HL-60 (cell line): ENCODE measurements around the gene ZFP64.

ENCODE experiments used
- GABPA ChIP-seq: IDR thresholded peaks from 2 replicates; pipeline ENCODE4 v1.6.1; 2012; ENCODE audit warnings: low read depth
- SPI1 ChIP-seq: IDR thresholded peaks from 2 replicates; pipeline ENCODE4 v1.6.1; 2012; ENCODE audit warnings: low read depth, mild to moderate bottlenecking, borderline replicate concordance
- TF ChIP-seq, protein P1 (sequence below): IDR thresholded peaks from one replicate; pipeline ENCODE4 v1.5.1; 2011; ENCODE audit warnings: low read length, control low read depth, inconsistent platforms; ENCODE audit not compliant: insufficient read depth
- TF ChIP-seq, protein P2 (sequence below): IDR thresholded peaks from 2 replicates; pipeline ENCODE4 v1.6.1; 2012; ENCODE audit warnings: low read depth; ENCODE audit not compliant: insufficient replicate concordance

DNA sequence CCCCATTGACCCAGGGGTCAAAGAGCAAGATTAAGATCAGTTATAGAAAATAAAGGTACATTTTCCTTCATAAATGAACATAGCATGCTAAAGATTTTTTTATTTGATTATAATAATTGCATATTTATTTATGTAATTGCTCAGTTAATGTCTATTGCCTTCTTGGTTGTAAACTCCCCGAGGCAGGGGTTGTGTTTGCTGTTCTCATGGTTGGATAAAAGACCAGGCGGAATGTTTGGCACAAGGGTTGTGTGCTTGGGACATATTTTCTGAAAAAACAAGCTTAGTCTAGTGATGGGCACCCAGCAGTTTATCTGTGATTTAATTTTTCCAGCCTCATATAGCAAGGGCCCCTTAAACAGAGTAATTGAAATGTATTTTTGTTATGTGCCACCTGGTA, 47.5 kb upstream of the ZFP64 start:
- TF ChIP-seq, protein P1, sequence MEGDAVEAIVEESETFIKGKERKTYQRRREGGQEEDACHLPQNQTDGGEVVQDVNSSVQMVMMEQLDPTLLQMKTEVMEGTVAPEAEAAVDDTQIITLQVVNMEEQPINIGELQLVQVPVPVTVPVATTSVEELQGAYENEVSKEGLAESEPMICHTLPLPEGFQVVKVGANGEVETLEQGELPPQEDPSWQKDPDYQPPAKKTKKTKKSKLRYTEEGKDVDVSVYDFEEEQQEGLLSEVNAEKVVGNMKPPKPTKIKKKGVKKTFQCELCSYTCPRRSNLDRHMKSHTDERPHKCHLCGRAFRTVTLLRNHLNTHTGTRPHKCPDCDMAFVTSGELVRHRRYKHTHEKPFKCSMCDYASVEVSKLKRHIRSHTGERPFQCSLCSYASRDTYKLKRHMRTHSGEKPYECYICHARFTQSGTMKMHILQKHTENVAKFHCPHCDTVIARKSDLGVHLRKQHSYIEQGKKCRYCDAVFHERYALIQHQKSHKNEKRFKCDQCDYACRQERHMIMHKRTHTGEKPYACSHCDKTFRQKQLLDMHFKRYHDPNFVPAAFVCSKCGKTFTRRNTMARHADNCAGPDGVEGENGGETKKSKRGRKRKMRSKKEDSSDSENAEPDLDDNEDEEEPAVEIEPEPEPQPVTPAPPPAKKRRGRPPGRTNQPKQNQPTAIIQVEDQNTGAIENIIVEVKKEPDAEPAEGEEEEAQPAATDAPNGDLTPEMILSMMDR, result no peak
- TF ChIP-seq SPI1, result no peak
- TF ChIP-seq, protein P2, sequence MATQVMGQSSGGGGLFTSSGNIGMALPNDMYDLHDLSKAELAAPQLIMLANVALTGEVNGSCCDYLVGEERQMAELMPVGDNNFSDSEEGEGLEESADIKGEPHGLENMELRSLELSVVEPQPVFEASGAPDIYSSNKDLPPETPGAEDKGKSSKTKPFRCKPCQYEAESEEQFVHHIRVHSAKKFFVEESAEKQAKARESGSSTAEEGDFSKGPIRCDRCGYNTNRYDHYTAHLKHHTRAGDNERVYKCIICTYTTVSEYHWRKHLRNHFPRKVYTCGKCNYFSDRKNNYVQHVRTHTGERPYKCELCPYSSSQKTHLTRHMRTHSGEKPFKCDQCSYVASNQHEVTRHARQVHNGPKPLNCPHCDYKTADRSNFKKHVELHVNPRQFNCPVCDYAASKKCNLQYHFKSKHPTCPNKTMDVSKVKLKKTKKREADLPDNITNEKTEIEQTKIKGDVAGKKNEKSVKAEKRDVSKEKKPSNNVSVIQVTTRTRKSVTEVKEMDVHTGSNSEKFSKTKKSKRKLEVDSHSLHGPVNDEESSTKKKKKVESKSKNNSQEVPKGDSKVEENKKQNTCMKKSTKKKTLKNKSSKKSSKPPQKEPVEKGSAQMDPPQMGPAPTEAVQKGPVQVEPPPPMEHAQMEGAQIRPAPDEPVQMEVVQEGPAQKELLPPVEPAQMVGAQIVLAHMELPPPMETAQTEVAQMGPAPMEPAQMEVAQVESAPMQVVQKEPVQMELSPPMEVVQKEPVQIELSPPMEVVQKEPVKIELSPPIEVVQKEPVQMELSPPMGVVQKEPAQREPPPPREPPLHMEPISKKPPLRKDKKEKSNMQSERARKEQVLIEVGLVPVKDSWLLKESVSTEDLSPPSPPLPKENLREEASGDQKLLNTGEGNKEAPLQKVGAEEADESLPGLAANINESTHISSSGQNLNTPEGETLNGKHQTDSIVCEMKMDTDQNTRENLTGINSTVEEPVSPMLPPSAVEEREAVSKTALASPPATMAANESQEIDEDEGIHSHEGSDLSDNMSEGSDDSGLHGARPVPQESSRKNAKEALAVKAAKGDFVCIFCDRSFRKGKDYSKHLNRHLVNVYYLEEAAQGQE, result no peak
- TF ChIP-seq GABPA, result no peak
